BLaER1 treated with 17β-estradiol and CSF1 and Interleukin-3, amounts not matched to agents 10 nM and 100 nM (cell line): ENCODE measurements around the gene MFAP3L.

Experiments
- H3K27ac ChIP-seq, 11 experiments: shearing (Covaris generic); formaldehyde crosslinking; 2 replicates each; pipeline ENCODE4 v1.8.1; 2022
- H3K27me3 ChIP-seq, 11 experiments: shearing (Covaris generic); formaldehyde crosslinking; 2 replicates each; pipeline ENCODE4 v1.8.1; 2022
- H3K36me3 ChIP-seq, 11 experiments: shearing (Covaris generic); formaldehyde crosslinking; 2 replicates each; pipeline ENCODE4 v1.8.1; 2022
- H3K4me1 ChIP-seq, 10 experiments: shearing (Covaris generic); formaldehyde crosslinking; 2 replicates each; pipeline ENCODE4 v1.8.1; 2022
- H3K4me2 ChIP-seq, 11 experiments: shearing (Covaris generic); formaldehyde crosslinking; 2 replicates each; pipeline ENCODE4 v1.8.1; 2022
- H3K4me3 ChIP-seq, 10 experiments: shearing (Covaris generic); formaldehyde crosslinking; 2 replicates each; pipeline ENCODE4 v1.8.1; 2022
- H3K9ac ChIP-seq, 11 experiments: shearing (Covaris generic); formaldehyde crosslinking; 2 replicates each; pipeline ENCODE4 v1.8.1; 2022
- H3K9me3 ChIP-seq, 11 experiments: shearing (Covaris generic); formaldehyde crosslinking; replicated peaks in 1 of 11; 2 replicates each; pipeline ENCODE4 v1.8.1; 2022
- H4K20me1 ChIP-seq, 11 experiments: shearing (Covaris generic); formaldehyde crosslinking; 2 replicates each; pipeline ENCODE4 v1.8.1; 2022
- Cebpa-rat ChIP-seq, 11 experiments: shearing (Covaris generic); IDR thresholded peaks; 2 replicates each; pipeline ENCODE4 v1.8.1; 2022

Gene MFAP3L

GRCh38 chr4:169984745-169985144, 41.5 kb downstream of the MFAP3L start:
- Histone ChIP-seq H3K4me1 (no peaks in the 10 kb centered on the region), H3K27ac (no peak overlapping the region), H3K9me3 (no peaks in the 10 kb centered on the region), H3K9ac (no peak overlapping the region), H3K36me3 (no peaks in the 10 kb centered on the region), H3K4me3 (no peak overlapping the region), H4K20me1 (no peaks in the 10 kb centered on the region), H3K4me2 (no peak overlapping the region), H3K27me3 (no peaks in the 10 kb centered on the region)
- peak in 2 of 11 experiments; percentile 47 to 53; a peak in 2 of 22 replicates for TF ChIP-seq Cebpa-rat (IDR thresholded peaks at IDR 0.05)

GRCh38 chr4:169984173-169984572, 42.0 kb downstream of the MFAP3L start:
- Histone ChIP-seq H3K4me1 (no peaks in the 10 kb centered on the region), H3K9me3 (no peaks in the 10 kb centered on the region), H3K27ac (no peak overlapping the region), H3K4me2 (no peak overlapping the region), H3K36me3 (no peaks in the 10 kb centered on the region), H3K27me3 (no peaks in the 10 kb centered on the region), H4K20me1 (no peaks in the 10 kb centered on the region), H3K9ac (no peak overlapping the region), H3K4me3 (no peak overlapping the region)
- no peak for TF ChIP-seq Cebpa-rat (IDR thresholded peaks at IDR 0.05)

GRCh38 chr4:169976951-169977350, 49.2 kb downstream of the MFAP3L start:
- no peak overlapping the region for H3K4me3 ChIP-seq
- H3K27ac ChIP-seq = no peak overlapping the region
- H3K36me3 ChIP-seq = no peaks in the 10 kb centered on the region
- H3K4me2 ChIP-seq = no peak overlapping the region
- no peaks in the 10 kb centered on the region for H3K9me3 ChIP-seq
- no peaks in the 10 kb centered on the region for H3K27me3 ChIP-seq
- TF ChIP-seq Cebpa-rat (IDR thresholded peaks at IDR 0.05) = no peak
- no peaks in the 10 kb centered on the region for H4K20me1 ChIP-seq
- no peaks in the 10 kb centered on the region for H3K4me1 ChIP-seq
- H3K9ac ChIP-seq = no peak overlapping the region

DNA sequence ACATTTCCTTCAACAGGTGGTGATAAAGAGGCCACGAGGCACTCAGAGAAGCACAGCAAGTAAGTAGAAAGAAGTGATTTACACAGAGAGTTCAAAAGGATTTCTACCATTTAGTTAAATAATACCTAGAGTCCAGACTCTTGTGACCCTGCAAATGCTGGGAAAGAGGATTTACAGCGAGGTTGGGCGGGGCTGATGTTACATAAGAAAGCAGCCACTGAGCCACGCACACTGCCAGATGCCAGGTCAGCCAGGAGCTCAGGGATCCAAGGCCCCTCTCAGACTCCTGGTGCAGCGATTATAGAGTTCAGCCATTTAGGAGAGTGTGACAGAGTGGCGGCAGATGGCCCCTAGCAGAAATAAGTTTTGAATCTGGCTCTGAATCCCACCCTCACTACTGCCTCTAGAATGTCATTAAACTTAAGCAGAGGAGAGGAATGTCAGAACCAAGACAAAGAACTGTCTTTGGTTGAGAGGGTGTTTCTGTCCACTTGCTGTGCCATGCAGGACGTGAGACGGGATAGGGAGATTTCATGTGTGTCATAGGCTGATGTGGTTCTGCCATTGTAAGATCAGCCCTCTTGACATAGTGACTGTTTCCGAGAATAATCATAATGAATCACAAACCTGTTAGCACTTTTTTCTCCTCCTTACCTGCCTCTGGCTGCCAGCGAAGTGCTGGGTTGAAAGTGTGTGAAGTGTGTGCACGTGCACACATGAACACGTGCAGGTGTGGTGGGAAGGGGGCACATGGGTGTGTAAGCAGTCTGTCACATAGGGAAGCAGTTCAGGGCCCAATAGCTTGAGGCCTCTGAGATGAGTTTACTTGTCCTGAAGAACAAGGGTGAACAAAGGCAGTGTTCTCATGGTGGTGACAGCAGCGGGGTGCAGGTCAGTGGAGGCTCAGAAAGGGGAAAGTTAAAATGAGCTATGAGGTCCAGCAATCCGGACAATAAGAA, 50.1 kb downstream of the MFAP3L start:
- H3K4me1 ChIP-seq = no peaks in the 10 kb centered on the region
- TF ChIP-seq Cebpa-rat (IDR thresholded peaks at IDR 0.05) = no peak
- 0 out of 22 replicates have a peak, but pooled peaks cover 0 to 3% (median 0%) of the 10 kb centered on the region in 11 experiments for H3K27me3 ChIP-seq
- H3K4me3 ChIP-seq = no peak overlapping the region
- no peaks in the 10 kb centered on the region for H3K36me3 ChIP-seq
- no peak overlapping the region for H3K27ac ChIP-seq
- no peaks in the 10 kb centered on the region for H3K9me3 ChIP-seq
- H3K4me2 ChIP-seq = no peak overlapping the region
- no peak overlapping the region for H3K9ac ChIP-seq
- H4K20me1 ChIP-seq = no peaks in the 10 kb centered on the region

- no peaks in the 10 kb centered on the region for H3K9me3 ChIP-seq
- no peaks in the 10 kb centered on the region for H4K20me1 ChIP-seq
- no peak overlapping the region for H3K4me3 ChIP-seq
- no peak for TF ChIP-seq Cebpa-rat (IDR thresholded peaks at IDR 0.05)
- H3K27ac ChIP-seq = no peak overlapping the region
- no peaks in the 10 kb centered on the region for H3K36me3 ChIP-seq
- no peak overlapping the region for H3K4me2 ChIP-seq
- H3K4me1 ChIP-seq = no peaks in the 10 kb centered on the region
- no peak overlapping the region for H3K9ac ChIP-seq
- 0 out of 22 replicates have a peak, but pooled peaks cover 0 to 3% (median 0%) of the 10 kb centered on the region in 11 experiments for H3K27me3 ChIP-seq
Observed at GRCh38 chr4:169975131-169975837, 50.9 kb downstream of the MFAP3L start.

DNA sequence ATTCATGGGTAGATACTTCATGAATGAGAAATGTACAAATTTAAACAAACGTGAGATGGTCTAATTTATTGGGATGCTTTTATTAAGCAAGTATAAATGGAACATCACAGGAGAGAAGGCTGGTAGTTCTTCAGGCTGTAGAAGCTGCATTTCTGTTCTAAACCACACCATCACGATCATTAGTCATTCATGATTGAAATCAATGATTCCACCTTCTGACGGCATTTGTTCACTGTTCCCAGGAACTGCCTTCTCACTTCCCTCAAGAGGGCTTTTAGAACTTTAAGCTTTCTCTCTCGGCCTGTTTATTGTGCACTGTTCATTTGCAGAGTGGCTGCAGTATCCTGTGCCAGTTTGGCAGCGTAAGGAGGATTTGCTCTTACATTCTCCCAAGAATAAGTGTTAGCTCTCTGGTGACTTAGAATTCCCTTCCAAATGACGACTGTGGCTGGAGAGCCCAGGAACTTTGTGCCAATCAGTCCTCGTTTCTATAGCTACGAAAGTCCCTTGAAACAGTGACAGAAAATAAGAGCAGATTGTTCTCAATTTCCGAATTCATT, 54.7 kb downstream of the MFAP3L start:
- Histone ChIP-seq H4K20me1 (no peaks in the 10 kb centered on the region), H3K27me3 (0 out of 22 replicates have a peak, but pooled peaks cover 0 to 9% (median 0%) of the 10 kb centered on the region in 11 experiments), H3K4me1 (no peaks in the 10 kb centered on the region), H3K27ac (no peak overlapping the region), H3K9ac (no peak overlapping the region), H3K9me3 (peaks cover 0 to 11% (median 0%) of the 10 kb centered on the region in 11 experiments; a peak in 1 of 22 replicates), H3K4me3 (no peak overlapping the region), H3K36me3 (no peaks in the 10 kb centered on the region), H3K4me2 (no peak overlapping the region)
- TF ChIP-seq Cebpa-rat (IDR thresholded peaks at IDR 0.05) = no peak

DNA sequence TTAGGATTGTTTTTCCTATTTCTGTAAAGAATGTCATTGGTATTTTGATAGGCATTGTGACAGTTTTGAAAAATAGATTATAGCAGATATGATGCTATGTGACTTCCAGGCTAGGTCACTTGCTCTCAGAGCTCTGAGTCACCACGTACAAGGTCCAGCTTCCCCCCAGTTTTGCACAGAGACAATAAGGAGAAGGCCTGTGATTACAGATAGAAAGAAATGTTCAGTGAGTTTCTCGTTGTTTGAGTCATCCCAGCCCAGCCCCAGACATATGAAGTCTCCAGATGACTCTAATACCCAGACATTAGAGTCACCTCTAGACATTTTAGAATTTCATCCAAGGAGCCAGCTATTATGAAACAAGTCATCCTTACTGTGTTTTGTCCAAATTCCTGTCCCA, 57.2 kb downstream of the MFAP3L start:
- H3K36me3 ChIP-seq = no peaks in the 10 kb centered on the region
- no peak overlapping the region for H3K4me2 ChIP-seq
- H3K27me3 ChIP-seq = peaks cover 0 to 20% (median 0%) of the 10 kb centered on the region in 11 experiments; a peak in 2 of 22 replicates
- no peaks in the 10 kb centered on the region for H4K20me1 ChIP-seq
- no peak overlapping the region for H3K4me3 ChIP-seq
- H3K4me1 ChIP-seq = no peaks in the 10 kb centered on the region
- TF ChIP-seq Cebpa-rat (IDR thresholded peaks at IDR 0.05) = no peak
- no peak overlapping the region for H3K9ac ChIP-seq
- no peak overlapping the region for H3K27ac ChIP-seq
- H3K9me3 ChIP-seq = peaks cover 0 to 11% (median 0%) of the 10 kb centered on the region in 11 experiments; a peak in 1 of 22 replicates

DNA sequence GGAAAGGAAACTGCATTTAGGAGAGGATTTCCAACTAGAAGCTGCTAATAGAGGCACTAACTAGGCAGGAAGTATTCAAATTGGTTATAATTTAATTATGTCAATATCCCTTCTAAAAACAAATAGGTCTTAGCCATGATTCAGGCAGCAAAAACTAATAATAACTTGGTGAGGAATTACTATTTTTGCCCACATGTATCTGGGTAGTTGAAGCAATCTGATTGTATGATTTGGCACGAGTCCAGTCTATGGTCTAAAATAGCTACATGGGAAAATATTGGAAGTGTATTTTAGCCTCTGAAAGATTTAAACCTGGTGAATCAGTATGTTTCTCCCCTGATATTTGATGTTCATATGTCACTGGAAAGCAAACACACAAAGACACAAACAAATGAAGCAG, 62.2 kb downstream of the MFAP3L start:
- Histone ChIP-seq H3K9ac (no peak overlapping the region), H3K9me3 (peaks cover 0 to 11% (median 0%) of the 10 kb centered on the region in 11 experiments; a peak in 1 of 22 replicates), H3K4me2 (no peak overlapping the region), H3K4me3 (no peak overlapping the region), H3K36me3 (no peaks in the 10 kb centered on the region), H3K27ac (no peak overlapping the region), H4K20me1 (no peaks in the 10 kb centered on the region), H3K4me1 (no peaks in the 10 kb centered on the region), H3K27me3 (peaks cover 0 to 47% (median 0%) of the 10 kb centered on the region in 11 experiments; a peak in 3 of 22 replicates)
- TF ChIP-seq Cebpa-rat (IDR thresholded peaks at IDR 0.05) = no peak

DNA sequence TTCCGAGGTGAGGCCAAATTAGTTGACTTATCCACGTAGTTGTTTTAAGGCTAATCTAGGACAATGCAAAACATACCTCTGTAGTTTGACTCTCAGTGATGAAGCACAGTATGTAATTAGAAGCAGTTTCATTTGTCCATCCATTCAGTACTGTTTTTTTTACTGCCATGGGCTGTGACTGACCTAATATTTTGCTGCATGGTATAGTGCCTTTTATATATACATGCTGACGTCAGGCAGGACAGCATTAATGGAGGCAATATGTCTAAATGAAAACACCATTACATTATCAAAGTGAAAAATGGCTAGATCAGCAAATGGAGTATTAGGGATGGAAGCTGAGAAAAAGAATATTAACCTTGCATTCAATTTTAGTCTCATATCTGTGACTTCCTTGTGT, 66.9 kb downstream of the MFAP3L start:
- Histone ChIP-seq H3K36me3 (no peaks in the 10 kb centered on the region), H3K4me2 (no peak overlapping the region), H3K27me3 (peaks cover 0 to 75% (median 0%) of the 10 kb centered on the region in 11 experiments; a peak in 6 of 22 replicates), H3K9me3 (no peaks in the 10 kb centered on the region), H4K20me1 (no peaks in the 10 kb centered on the region), H3K9ac (no peak overlapping the region), H3K27ac (no peak overlapping the region), H3K4me3 (no peak overlapping the region), H3K4me1 (no peaks in the 10 kb centered on the region)
- TF ChIP-seq Cebpa-rat (IDR thresholded peaks at IDR 0.05) = no peak
